Breast epithelium (tissue), 3 donors: Measurements from ENCODE around the gene LCE6A.

Source experiments
- CTCF ChIP-seq, 3 donors: fragments of 450-650 bp; IDR thresholded peaks; one replicate each; pipeline ENCODE4 v1.5.1; 2016 to 2017; ENCODE audit warnings: antibody characterized with exemption in 3 of 3, mild to moderate bottlenecking in 3 of 3, moderate library complexity in 3 of 3
- POLR2A ChIP-seq: fragments of 450-650 bp; IDR thresholded peaks from one replicate; pipeline ENCODE4 v1.6.1; 2016; ENCODE audit warnings: antibody characterized with exemption, mild to moderate bottlenecking, moderate library complexity

- TF ChIP-seq CTCF (IDR thresholded peaks at IDR 0.05) (no peak), POLR2A (no peak)
Observed at GRCh38 chr1:152795686-152796085, 47.0 kb upstream of the LCE6A start.
